NOMO-1 (cell line): ENCODE data around the gene RXRB.
A peak's percentile ranks its signal among the peaks of the same experiment; 100 is the strongest.

Experiments used
- DNase-seq, 2 experiments: peaks; one replicate each; lab custom pipeline; 2025; ENCODE audit not compliant: unreplicated experiment in 2 of 2; lab: John Stamatoyannopoulos, UW

Gene RXRB

GRCh38 chr6:33212857-33213165 lies 12.3 kb upstream of the RXRB start:
- DNase-seq: no peak

GRCh38 chr6:33211666-33212422 lies 11.4 kb upstream of the RXRB start:
- no peak for DNase-seq

GRCh38 chr6:33211136-33211535 lies 10.7 kb upstream of the RXRB start:
- DNase-seq: no peak

GRCh38 chr6:33209856-33210255 lies 9.4 kb upstream of the RXRB start:
- DNase-seq: no peak

GRCh38 chr6:33208091-33208967 lies 7.9 kb upstream of the RXRB start, which contains the start of gene RING1:
TSS of gene RING1 (plus strand) at chr6:33208500. CDS start at chr6:33208823, 323 bp downstream.
- peak; percentile 79 to 80 for DNase-seq

- no peak for DNase-seq
These were observed 7.2 kb upstream of the RXRB start for GRCh38 chr6:33207552-33208090.

GRCh38 chr6:33206864-33207551 lies 6.5 kb upstream of the RXRB start:
- DNase-seq: no peak

GRCh38 chr6:33206027-33206863 lies 5.8 kb upstream of the RXRB start:
- no peak for DNase-seq

- no peak for DNase-seq
These were observed 4.9 kb upstream of the RXRB start for GRCh38 chr6:33205191-33206026.

GRCh38 chr6:33204415-33205190 lies 4.1 kb upstream of the RXRB start, which contains the start of gene HSD17B8:
TSS of gene HSD17B8 (plus strand) at chr6:33204655. CDS start at chr6:33204669, 14 bp downstream.
- DNase-seq: peak; percentile 88 to 95

- no peak for DNase-seq
These were observed 3.6 kb upstream of the RXRB start for GRCh38 chr6:33204165-33204414.

GRCh38 chr6:33203443-33204164 lies 3.1 kb upstream of the RXRB start:
- no peak for DNase-seq

GRCh38 chr6:33202799-33203198 lies 2.3 kb upstream of the RXRB start:
- DNase-seq: no peak

- no peak for DNase-seq
These were observed 1.5 kb upstream of the RXRB start for GRCh38 chr6:33201935-33202334.

GRCh38 chr6:33201147-33201545 lies 681 bp upstream of the RXRB start:
- DNase-seq: no peak

GRCh38 chr6:33199687-33200218 lies 712 bp downstream of the RXRB start:
- DNase-seq: peak; percentile 51 to 75

GRCh38 chr6:33198853-33199436 lies 1.5 kb downstream of the RXRB start:
- DNase-seq: no peak
